ENCODE measurements around the gene KIF22. TPM values are rescaled to one million over a fixed set of nuclear protein-coding genes. Genes with fewer than 3 reads are reported as not detected.

Gene KIF22
- total and polyA plus RNA-seq, 9 of the 15 experiments (the other 6 are each of a cell fraction or from before 2014, with no cell fraction given), result 8.7 to 232 (median 131) TPM

DNA sequence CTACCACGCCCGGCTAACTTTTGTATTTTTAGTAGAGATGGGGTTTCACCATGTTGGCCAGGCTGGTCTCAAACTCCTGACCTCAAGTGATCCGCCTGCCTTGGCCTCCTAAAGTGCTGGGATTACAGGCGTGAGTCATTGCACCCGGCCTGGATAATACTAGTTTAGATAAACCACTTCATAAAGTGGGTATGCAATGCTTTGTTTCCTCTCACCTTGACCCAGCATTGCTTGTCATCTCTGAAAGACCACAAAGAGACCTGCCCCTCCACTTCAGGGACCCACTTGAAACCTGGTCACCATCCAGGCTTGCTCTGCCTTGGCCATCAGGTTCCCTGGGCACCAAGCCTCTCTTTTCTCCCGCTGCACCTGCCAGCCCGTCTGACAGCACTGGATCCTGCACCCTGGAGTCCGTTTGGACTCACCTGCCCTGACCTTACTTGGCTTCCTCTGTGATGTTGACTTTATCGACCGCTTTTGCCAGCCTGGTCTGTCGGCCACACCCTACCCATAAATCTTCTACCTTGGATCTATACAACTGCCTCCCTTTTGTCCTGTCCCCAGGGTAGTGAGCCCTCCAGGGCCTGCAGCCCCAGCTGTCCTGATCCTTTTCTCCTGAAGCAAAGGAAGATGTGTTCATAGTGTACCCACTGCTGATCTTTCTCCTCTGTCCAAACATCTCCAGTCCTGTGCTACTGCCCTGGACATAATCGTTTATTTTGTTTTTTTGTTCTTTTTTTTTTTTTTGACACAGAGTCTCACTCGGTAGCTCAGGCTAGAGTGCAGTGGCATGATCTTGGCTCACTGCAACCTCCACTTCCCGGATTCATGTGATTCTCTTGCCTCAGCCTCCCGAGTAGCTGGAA is 25.2 kb upstream of the KIF22 start (continued):
- TF ChIP-seq, protein P1, sequence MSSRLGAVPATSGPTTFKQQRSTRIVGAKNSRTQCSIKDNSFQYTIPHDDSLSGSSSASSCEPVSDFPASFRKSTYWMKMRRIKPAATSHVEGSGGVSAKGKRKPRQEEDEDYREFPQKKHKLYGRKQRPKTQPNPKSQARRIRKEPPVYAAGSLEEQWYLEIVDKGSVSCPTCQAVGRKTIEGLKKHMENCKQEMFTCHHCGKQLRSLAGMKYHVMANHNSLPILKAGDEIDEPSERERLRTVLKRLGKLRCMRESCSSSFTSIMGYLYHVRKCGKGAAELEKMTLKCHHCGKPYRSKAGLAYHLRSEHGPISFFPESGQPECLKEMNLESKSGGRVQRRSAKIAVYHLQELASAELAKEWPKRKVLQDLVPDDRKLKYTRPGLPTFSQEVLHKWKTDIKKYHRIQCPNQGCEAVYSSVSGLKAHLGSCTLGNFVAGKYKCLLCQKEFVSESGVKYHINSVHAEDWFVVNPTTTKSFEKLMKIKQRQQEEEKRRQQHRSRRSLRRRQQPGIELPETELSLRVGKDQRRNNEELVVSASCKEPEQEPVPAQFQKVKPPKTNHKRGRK (tag; IDR thresholded peaks at IDR 0.05), result 0 out of 2 replicates have a peak, but pooled peaks have one; percentile 12

GRCh38 chr16:29766571-29766970 is 24.0 kb upstream of the KIF22 start:
- CTCF ChIA-PET (ENCODE audit: low intra/inter-chr PET ratio), result no interaction called here
- no TSS peak for BruUV-seq (replicated peaks)
- no peak for TF ChIP-seq ILK (tag; IDR thresholded peaks at IDR 0.05; ENCODE audit: borderline replicate concordance, low read depth)
- TF ChIP-seq ZNF133 (CRISPR knock-in tag; IDR thresholded peaks at IDR 0.05), result no peak
- TF ChIP-seq, protein P2, sequence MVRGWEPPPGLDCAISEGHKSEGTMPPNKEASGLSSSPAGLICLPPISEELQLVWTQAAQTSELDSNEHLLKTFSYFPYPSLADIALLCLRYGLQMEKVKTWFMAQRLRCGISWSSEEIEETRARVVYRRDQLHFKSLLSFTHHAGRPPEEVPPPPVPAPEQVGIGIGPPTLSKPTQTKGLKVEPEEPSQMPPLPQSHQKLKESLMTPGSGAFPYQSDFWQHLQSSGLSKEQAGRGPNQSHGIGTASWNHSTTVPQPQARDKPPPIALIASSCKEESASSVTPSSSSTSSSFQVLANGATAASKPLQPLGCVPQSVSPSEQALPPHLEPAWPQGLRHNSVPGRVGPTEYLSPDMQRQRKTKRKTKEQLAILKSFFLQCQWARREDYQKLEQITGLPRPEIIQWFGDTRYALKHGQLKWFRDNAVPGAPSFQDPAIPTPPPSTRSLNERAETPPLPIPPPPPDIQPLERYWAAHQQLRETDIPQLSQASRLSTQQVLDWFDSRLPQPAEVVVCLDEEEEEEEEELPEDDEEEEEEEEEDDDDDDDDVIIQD (CRISPR knock-in tag; IDR thresholded peaks at IDR 0.05), result no peak
- no peak for TF ChIP-seq ZNF445 (CRISPR knock-in tag; IDR thresholded peaks at IDR 0.05; ENCODE audit: low read depth)
- no peak for TF ChIP-seq CREB3L1 (IDR thresholded peaks at IDR 0.05; ENCODE audit: borderline replicate concordance, low read depth)
- no peak for TF ChIP-seq NR4A1 (CRISPR knock-in tag; IDR thresholded peaks at IDR 0.05)
- TF ChIP-seq NR4A1 (tag; IDR thresholded peaks at IDR 0.05), result no peak
- TF ChIP-seq FOXK1 (CRISPR knock-in tag; IDR thresholded peaks at IDR 0.05; ENCODE audit: borderline replicate concordance), result no peak
- no peak for TF ChIP-seq XRCC5 (IDR thresholded peaks at IDR 0.05; ENCODE audit: low read depth, low read length)
- TF ChIP-seq MAZ (CRISPR knock-in tag; conservative IDR thresholded peaks at IDR 0.05 in 1 of 2, IDR thresholded peaks at IDR 0.05 in 1 of 2), result no peak
- TF ChIP-seq ZNF778 (CRISPR knock-in tag; IDR thresholded peaks at IDR 0.05), result no peak
- no peak for TF ChIP-seq NUFIP1 (IDR thresholded peaks at IDR 0.05; ENCODE audit: partially characterized antibody)

More at GRCh38 chr16:29766571-29766970, 24.0 kb upstream of the KIF22 start:
- FAIRE-seq (no peak), DNase-seq (ENCODE audit: extremely low read depth in 1 of 4, low spot score in 3 of 4) (no peak), ATAC-seq (no peak)
- Histone ChIP-seq H3K27me3 (ENCODE audit: control insufficient read depth in 2 of 2, insufficient read depth in 2 of 2, low read length in 2 of 2) (no peaks in the 10 kb centered on the region), H3K79me2 (ENCODE audit: control insufficient read depth, insufficient read depth, low read length) (no peaks in the 10 kb centered on the region), H3K27ac (ENCODE audit: extremely low read depth, low read depth, low read length) (no peak overlapping the region), H3K9me1 (ENCODE audit: control insufficient read depth, insufficient read depth, low read length) (no peaks in the 10 kb centered on the region), H3K4me2 (ENCODE audit: insufficient read depth, low read length) (no peak overlapping the region), H4K20me1 (replicated peaks; ENCODE audit: control insufficient read depth, insufficient read depth, low read length) (no peaks in the 10 kb centered on the region), H3K36me3 (ENCODE audit: control insufficient read depth, insufficient read depth, low read length) (no peaks in the 10 kb centered on the region), H3K9ac (ENCODE audit: insufficient read depth in 1 of 2, low read depth in 2 of 2, low read length in 2 of 2) (no peak overlapping the region), H3K9me3 (replicated peaks; ENCODE audit: control insufficient read depth, insufficient read depth, low read depth, low read length) (no peaks in the 10 kb centered on the region), H2AFZ (ENCODE audit: low read depth, low read length) (no peak overlapping the region), H3K4me3 (no peak overlapping the region), H3K4me1 (replicated peaks in 1 of 2; ENCODE audit: control insufficient read depth in 2 of 2, insufficient read depth in 2 of 2, low read length in 2 of 2) (peaks cover 6 to 11% of the 10 kb centered on the region in 2 experiments)
- POLR2A ChIA-PET, result interaction anchor here (0.6 to 1.0 kb wide), 2 partner anchors 9 to 19 kb away, joined by 3 read pairs; no protein-coding TSS in a partner anchor
- WGBS (ENCODE audit: insufficient coverage, low coverage, missing lambda C conversion rate), result 69% methylated on average over 3 of the region's 3 CpGs
- in situ Hi-C loops (cut with MboI), result no loop called here
- intact Hi-C loops (cut with micrococcal nuclease), result no loop called here

All from K562 (cell line).